Measurements from ENCODE around the gene TIGD6.

The TIGD6 gene

GRCh38 chr5:149999359-149999758 lies 1.1 kb downstream of the TIGD6 start:
- Mint-ChIP-seq H3K36me3 (ENCODE audit: low read depth) (peaks cover 12% of the 10 kb centered on the region), H3K4me3 (peak overlapping the region; percentile 93 to 100 (median 93)), H3K27me3 (ENCODE audit: low read depth) (no peaks in the 10 kb centered on the region), H3K27ac (peak overlapping the region; percentile 90 to 98 (median 91)), H3K4me1 (peaks cover 34% of the 10 kb centered on the region), H3K9me3 (no peaks in the 10 kb centered on the region)
- TF ChIP-seq, protein P1, sequence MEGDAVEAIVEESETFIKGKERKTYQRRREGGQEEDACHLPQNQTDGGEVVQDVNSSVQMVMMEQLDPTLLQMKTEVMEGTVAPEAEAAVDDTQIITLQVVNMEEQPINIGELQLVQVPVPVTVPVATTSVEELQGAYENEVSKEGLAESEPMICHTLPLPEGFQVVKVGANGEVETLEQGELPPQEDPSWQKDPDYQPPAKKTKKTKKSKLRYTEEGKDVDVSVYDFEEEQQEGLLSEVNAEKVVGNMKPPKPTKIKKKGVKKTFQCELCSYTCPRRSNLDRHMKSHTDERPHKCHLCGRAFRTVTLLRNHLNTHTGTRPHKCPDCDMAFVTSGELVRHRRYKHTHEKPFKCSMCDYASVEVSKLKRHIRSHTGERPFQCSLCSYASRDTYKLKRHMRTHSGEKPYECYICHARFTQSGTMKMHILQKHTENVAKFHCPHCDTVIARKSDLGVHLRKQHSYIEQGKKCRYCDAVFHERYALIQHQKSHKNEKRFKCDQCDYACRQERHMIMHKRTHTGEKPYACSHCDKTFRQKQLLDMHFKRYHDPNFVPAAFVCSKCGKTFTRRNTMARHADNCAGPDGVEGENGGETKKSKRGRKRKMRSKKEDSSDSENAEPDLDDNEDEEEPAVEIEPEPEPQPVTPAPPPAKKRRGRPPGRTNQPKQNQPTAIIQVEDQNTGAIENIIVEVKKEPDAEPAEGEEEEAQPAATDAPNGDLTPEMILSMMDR (IDR thresholded peaks at IDR 0.05; ENCODE audit: unreplicated experiment in 3 of 3) = no peak

GRCh38 chr5:149998281-149998680 lies 2.2 kb downstream of the TIGD6 start:
- peaks cover 11% of the 10 kb centered on the region for H3K36me3 Mint-ChIP-seq (ENCODE audit: low read depth)
- peaks cover 34% of the 10 kb centered on the region for H3K4me1 Mint-ChIP-seq
- peak overlapping the region; percentile 10 to 91 (median 90) for H3K27ac Mint-ChIP-seq
- H3K9me3 Mint-ChIP-seq = no peaks in the 10 kb centered on the region
- no peaks in the 10 kb centered on the region for H3K27me3 Mint-ChIP-seq (ENCODE audit: low read depth)
- TF ChIP-seq, protein P1 (IDR thresholded peaks at IDR 0.05; ENCODE audit: unreplicated experiment in 3 of 3) = no peak
- peak overlapping the region; percentile 93 to 100 (median 93) for H3K4me3 Mint-ChIP-seq

GRCh38 chr5:149996205-149996890 lies 4.1 kb downstream of the TIGD6 start:
- TF ChIP-seq, protein P1 (IDR thresholded peaks at IDR 0.05; ENCODE audit: unreplicated experiment in 3 of 3) = no peak
- Mint-ChIP-seq H3K27me3 (ENCODE audit: low read depth) (no peaks in the 10 kb centered on the region), H3K4me3 (peak overlapping the region in 2 of 3 experiments; percentile 7 to 49), H3K36me3 (ENCODE audit: low read depth) (peaks cover 11% of the 10 kb centered on the region), H3K27ac (no peak overlapping the region), H3K4me1 (peaks cover 19% of the 10 kb centered on the region), H3K9me3 (no peaks in the 10 kb centered on the region)

- Mint-ChIP-seq H3K4me3 (no peak overlapping the region), H3K36me3 (ENCODE audit: low read depth) (peaks cover 11% of the 10 kb centered on the region), H3K27me3 (ENCODE audit: low read depth) (no peaks in the 10 kb centered on the region), H3K27ac (no peak overlapping the region), H3K9me3 (no peaks in the 10 kb centered on the region), H3K4me1 (peaks cover 19% of the 10 kb centered on the region)
- TF ChIP-seq, protein P1 (IDR thresholded peaks at IDR 0.05; ENCODE audit: unreplicated experiment in 3 of 3) = no peak
These were observed 4.9 kb downstream of the TIGD6 start for GRCh38 chr5:149995385-149996204.

GRCh38 chr5:149993471-149993870 lies 7.0 kb downstream of the TIGD6 start:
- H3K36me3 Mint-ChIP-seq (ENCODE audit: low read depth) = peaks cover 11% of the 10 kb centered on the region
- H3K4me1 Mint-ChIP-seq = peaks cover under 1% of the 10 kb centered on the region
- no peak overlapping the region for H3K4me3 Mint-ChIP-seq
- no peak overlapping the region for H3K27ac Mint-ChIP-seq
- no peaks in the 10 kb centered on the region for H3K27me3 Mint-ChIP-seq (ENCODE audit: low read depth)
- TF ChIP-seq, protein P1 (IDR thresholded peaks at IDR 0.05; ENCODE audit: unreplicated experiment in 3 of 3) = no peak
- no peaks in the 10 kb centered on the region for H3K9me3 Mint-ChIP-seq

Measured in nephron (organoid).